GM21529 (cell line): ENCODE data around the gene UBE2QL1.

Experiments
- ATAC-seq: cut with Tn5 transposase; IDR thresholded peaks from one replicate; pipeline ENCODE4 v1.9.1; 2021; ENCODE audit not compliant: unreplicated experiment

Gene UBE2QL1

GRCh38 chr5:6427694-6428093 lies 21.0 kb upstream of the UBE2QL1 start:
- no peak for ATAC-seq

DNA sequence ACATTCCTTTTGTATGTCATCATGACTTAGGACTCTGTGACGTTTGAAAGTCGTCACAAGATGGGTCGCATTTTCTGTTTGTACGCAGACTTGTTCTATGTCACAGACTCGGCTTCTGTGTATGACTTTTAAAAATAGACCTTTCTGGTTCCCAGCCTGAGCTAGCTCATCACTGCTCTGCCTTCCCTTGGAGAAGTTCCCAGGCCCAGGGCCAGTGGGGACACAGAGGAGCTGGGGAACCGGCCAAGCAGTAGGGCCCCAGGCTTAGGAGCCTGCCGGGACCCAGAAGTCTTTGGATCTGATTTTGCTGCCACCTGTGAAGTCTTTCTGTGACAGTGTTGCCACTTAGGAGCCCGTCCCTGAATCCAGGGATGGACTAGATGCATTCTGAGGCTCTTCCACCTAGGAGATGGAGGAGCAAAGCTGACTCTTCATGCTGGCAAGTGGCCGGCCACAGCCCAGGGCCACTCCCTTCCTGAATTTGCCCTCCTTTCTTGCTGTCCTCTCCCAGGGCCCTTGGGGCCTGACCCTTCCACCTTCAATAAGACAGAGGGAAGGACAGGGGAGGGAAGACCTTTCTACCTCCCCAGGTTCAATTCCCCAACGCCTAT lies 18.1 kb upstream of the UBE2QL1 start:
- no peak for ATAC-seq

DNA sequence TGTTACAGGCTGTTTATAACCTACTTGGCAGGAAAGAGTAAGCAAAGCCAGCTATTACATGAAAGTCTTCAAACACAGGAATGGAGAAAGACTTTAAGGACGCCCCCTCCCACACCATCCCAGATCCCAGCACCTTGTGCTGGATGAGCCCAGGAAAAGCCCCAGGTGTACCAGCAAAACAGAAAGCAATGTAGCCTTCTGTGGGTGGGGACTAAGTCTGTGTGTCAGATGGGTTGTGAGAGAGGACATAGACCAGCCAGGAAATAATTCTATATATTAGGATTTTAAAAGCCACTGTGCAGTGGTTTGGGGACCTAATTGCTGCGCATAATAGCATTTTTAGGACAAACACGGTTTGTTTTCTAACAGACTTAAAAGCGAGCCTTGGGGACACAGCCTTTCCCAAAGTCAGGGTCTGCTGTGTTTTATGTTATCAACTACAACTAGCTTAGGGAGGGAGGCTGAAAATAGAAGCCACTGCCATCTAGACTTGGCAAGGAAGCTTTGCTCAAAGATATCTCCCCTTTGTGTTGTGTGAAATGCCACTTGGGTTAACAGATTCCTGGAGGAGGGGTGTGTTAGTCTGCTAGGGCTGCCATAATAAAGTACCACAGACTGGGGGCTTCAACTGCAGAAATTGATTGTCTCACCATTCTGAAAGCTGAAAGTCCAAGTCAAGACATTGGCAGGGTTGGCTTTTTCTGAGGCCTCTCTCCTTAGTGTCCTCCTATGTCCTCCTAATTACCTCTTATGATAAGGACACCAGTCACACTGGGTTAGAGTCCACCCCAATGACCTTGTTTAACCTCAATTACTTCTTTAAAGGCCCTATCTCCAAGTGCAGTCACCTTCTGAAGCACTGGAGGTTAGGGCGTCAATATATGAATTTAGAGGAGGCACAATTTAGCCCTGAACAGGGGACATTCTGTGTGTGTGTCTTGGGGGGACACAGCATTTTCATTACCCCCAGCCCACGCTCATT lies 17.2 kb upstream of the UBE2QL1 start:
- ATAC-seq = no peak

DNA sequence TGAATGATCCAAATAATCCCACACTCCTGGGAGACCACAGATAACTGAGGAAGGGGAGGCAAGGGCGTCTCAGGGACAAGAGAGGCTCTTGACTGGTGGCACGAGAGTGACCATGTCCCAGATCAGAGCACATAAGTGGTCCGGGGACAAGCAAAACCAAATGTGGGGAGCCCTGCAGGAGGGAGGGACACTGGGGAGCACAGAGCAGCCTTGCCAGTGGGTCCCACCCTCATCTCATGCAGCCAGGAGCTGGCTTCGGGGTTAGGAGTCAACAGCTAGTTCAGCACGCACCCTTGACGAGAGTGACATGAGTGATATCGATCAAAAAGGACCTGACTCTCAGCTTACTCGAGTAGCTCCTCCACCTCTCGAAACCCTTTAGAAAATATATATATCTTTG lies 16.5 kb upstream of the UBE2QL1 start:
- no peak for ATAC-seq

GRCh38 chr5:6434731-6435130 lies 13.9 kb upstream of the UBE2QL1 start:
- no peak for ATAC-seq

DNA sequence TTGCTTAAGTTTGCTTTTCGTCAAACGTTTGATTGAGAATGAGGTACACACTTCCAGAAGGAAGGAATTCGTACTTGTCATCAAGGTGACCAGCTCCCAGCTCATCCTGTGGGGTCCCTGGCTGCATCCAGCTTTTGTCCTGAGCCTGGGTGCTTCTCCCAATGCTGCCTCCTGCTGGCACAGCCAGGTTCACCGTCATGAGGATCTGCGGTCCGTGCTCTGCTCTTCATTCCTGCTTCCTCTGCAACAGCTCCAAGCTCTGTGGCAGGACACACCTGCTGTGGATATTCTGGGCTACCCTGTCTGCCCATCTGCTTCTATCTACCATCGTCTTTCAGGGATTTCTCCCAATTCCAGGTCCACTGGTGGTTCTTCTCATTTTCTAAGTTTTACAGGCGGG lies 13.3 kb upstream of the UBE2QL1 start:
- ATAC-seq = no peak

DNA sequence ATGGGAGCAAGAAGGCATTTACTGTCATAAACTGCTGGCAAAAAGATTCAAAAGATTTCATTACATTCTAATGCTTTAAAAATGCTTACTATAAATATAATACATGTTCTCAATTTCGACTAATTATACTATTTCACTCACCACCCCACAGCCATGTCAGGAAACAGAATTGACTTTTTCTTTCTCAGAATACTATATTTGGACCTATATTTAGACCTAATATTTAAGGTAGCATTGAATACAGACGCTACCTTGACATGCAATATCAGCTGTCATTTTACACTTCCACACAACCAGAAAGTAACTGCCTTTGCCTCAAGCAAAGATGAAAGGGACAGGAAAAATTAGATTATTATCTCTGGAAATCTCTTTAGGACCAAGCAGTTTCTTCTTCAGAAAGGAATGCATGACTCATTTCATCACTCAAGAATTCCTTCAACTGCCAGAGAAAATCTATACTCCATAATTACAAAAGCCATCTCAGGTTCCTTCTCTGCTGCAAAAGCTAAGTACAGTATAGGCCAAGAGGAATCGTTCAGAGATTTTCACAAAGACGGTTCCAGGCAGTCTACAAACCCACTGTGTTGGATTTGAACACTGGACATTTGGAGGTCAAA lies 11.8 kb upstream of the UBE2QL1 start:
- no peak for ATAC-seq

GRCh38 chr5:6439588-6440550 lies 8.8 kb upstream of the UBE2QL1 start:
- no peak for ATAC-seq

DNA sequence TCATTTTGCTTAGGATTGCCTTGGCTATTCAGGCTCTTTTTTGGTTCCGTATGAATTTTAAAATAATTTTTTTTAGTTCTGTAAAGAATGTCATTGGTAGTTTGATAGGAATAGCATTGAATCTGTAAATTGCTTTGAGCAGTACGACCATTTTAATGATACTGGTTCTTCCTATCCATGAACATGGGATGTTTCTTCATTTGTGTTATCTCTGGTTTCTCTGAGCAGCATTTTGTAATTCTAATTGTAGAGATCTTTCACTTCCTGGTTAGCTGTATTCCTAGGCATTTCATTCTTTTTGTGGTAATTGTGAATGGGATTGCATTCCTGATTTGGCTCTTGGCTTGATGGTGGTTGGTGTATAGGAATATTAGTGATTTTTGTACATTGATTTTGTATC lies 6.3 kb upstream of the UBE2QL1 start:
- ATAC-seq = no peak

- ATAC-seq = no peak
These were observed 5.3 kb upstream of the UBE2QL1 start for GRCh38 chr5:6443326-6443725.

- ATAC-seq = no peak
These were observed 2.6 kb upstream of the UBE2QL1 start for GRCh38 chr5:6446042-6446441.

- no peak for ATAC-seq
These were observed 1.9 kb upstream of the UBE2QL1 start for GRCh38 chr5:6446626-6447309.

GRCh38 chr5:6447384-6448140 lies 1.1 kb upstream of the UBE2QL1 start:
- ATAC-seq = no peak

GRCh38 chr5:6448141-6448491 lies 543 bp upstream of the UBE2QL1 start:
- ATAC-seq = no peak

DNA sequence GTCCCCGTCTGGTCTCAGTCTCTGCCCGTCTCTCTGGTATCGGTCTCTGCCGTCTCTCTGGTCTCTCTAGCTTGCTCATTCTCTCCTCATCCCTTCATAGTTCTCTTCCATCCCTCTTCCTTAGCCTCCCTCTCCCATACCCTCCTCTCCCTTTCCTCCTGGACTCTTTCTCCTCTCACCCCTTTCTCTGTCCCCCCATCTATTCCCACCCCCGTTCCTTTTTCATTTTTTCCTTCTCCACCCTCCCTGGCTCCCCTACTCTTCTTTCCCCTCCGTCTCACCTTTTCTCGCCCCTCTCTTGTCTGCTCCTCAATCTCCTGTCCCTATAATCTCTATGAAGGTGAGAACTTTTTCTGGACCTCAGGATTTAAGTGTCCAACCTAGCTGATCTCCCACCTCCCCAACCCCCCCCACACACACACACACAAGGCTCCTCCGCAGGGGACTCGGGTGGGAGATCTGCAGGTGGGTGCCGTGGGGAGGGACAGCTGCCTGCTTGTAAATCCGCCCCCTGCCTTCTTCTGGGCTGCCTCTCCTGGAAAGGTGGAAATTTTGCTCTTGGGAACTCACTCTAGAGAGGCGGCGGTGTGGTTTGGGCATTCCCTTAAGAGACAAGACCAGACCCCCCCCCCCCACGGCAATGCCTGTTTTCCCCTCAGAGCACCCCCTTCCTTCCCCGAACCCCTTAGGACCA lies 953 bp downstream of the UBE2QL1 start:
- no peak for ATAC-seq

- no peak for ATAC-seq
These were observed 1.7 kb downstream of the UBE2QL1 start for GRCh38 chr5:6450319-6450833.

- ATAC-seq = no peak
These were observed 4.2 kb downstream of the UBE2QL1 start for GRCh38 chr5:6452622-6453504.
